Suprapubic skin (tissue), 4 donors: ENCODE results near the gene KRTAP26-1. TPM values are rescaled to one million over a fixed set of nuclear protein-coding genes. Genes with fewer than 3 reads are reported as not detected.

ENCODE experiments used
- DNase-seq, 2 donors: peaks; one replicate each; pipeline ENCODE4 v3.0.0-alpha.2; 2019; ENCODE audit warnings: low spot score in 2 of 2
- H3K27ac ChIP-seq: fragments of 200-600 bp; sonication (generic); one replicate; pipeline ENCODE4 v1.5.1; 2019
- H3K27me3 ChIP-seq: fragments of 200-600 bp; sonication (generic); one replicate; pipeline ENCODE4 v1.5.1; 2019
- H3K36me3 ChIP-seq: fragments of 200-600 bp; sonication (generic); one replicate; pipeline ENCODE4 v1.5.1; 2019
- H3K4me1 ChIP-seq: fragments of 200-600 bp; sonication (generic); one replicate; pipeline ENCODE4 v1.5.1; 2019
- H3K4me3 ChIP-seq: fragments of 200-600 bp; sonication (generic); one replicate; pipeline ENCODE4 v1.5.1; 2019; ENCODE audit warnings: mild to moderate bottlenecking
- H3K9me3 ChIP-seq: fragments of 200-600 bp; sonication (generic); one replicate; pipeline ENCODE4 v1.5.1; 2019
- CTCF ChIP-seq, 2 donors: fragments of 200-600 bp in 1 of 2; fragments of 450-650 bp in 1 of 2; sonication (generic) in 1 of 2; IDR thresholded peaks; one replicate each; pipeline ENCODE4 v1.5.1; 2016 to 2019; ENCODE audit warnings: antibody characterized with exemption in 2 of 2, mild to moderate bottlenecking in 1 of 2, moderate library complexity in 1 of 2
- EP300 ChIP-seq: sonication (generic); formaldehyde crosslinking; IDR thresholded peaks from one replicate; pipeline ENCODE4 v1.6.1; 2017; ENCODE audit warnings: antibody characterized with exemption
- POLR2A ChIP-seq, 2 donors: fragments of 450-650 bp; IDR thresholded peaks; one replicate each; pipeline ENCODE4 v1.6.1; 2017; ENCODE audit warnings: antibody characterized with exemption in 2 of 2, mild to moderate bottlenecking in 2 of 2, moderate library complexity in 2 of 2
- POLR2AphosphoS5 ChIP-seq, 3 donors: sonication (generic); formaldehyde crosslinking; IDR thresholded peaks; one replicate each; pipeline ENCODE4 v1.6.1; 2017; ENCODE audit warnings: antibody characterized with exemption in 3 of 3
- WGBS: methylation state at CpG from one replicate; pipeline ENCODE4 v1.1.5; 2018; 5-methylcytosine and 5-hydroxymethylcytosine counted together
- total RNA-seq, 4 donors: library from RNA; depleted of rRNA; stranded (reverse); fragments of >200 nt; gene quantifications; one replicate each; pipeline ENCODE4 v1.1.0, GENCODE V29; 2016

Gene KRTAP26-1
- total RNA-seq, 4 donors from 2014 or later: 3.4 to 15.0 (median 3.9) TPM; not detected in 1

GRCh38 chr21:30348506-30348905, 28.4 kb upstream of the KRTAP26-1 start, which contains the start of gene KRTAP23-1:
KRTAP23-1 (minus strand) TSS chr21:30348606; CDS start chr21:30348606, 0 bp downstream.
- WGBS: 97% methylated on average over 4 of the region's 4 CpGs
- TF ChIP-seq CTCF (IDR thresholded peaks at IDR 0.05) (no peak), POLR2AphosphoS5 (IDR thresholded peaks at IDR 0.05) (no peak), POLR2A (IDR thresholded peaks at IDR 0.05) (no peak), EP300 (no peak)

GRCh38 chr21:30345014-30345413, 24.9 kb upstream of the KRTAP26-1 start:
- TF ChIP-seq POLR2A (IDR thresholded peaks at IDR 0.05) (no peak), CTCF (IDR thresholded peaks at IDR 0.05) (no peak), POLR2AphosphoS5 (IDR thresholded peaks at IDR 0.05) (no peak), EP300 (no peak)
- Histone ChIP-seq H3K27me3 (no peaks in the 10 kb centered on the region), H3K27ac (no peak overlapping the region), H3K36me3 (no peaks in the 10 kb centered on the region), H3K4me3 (no peak overlapping the region), H3K9me3 (no peaks in the 10 kb centered on the region), H3K4me1 (no peaks in the 10 kb centered on the region)
- DNase-seq: no peak
- WGBS: 82% methylated on average over 2 of the region's 2 CpGs

More at GRCh38 chr21:30348506-30348905, 28.4 kb upstream of the KRTAP26-1 start, which contains the start of gene KRTAP23-1:
- Histone ChIP-seq H3K36me3 (no peaks in the 10 kb centered on the region), H3K9me3 (no peaks in the 10 kb centered on the region), H3K4me3 (no peak within 1 kb of the TSS), H3K27ac (no peak within 1 kb of the TSS), H3K27me3 (no peaks in the 10 kb centered on the region), H3K4me1 (no peaks in the 10 kb centered on the region)
- DNase-seq: no peak

DNA sequence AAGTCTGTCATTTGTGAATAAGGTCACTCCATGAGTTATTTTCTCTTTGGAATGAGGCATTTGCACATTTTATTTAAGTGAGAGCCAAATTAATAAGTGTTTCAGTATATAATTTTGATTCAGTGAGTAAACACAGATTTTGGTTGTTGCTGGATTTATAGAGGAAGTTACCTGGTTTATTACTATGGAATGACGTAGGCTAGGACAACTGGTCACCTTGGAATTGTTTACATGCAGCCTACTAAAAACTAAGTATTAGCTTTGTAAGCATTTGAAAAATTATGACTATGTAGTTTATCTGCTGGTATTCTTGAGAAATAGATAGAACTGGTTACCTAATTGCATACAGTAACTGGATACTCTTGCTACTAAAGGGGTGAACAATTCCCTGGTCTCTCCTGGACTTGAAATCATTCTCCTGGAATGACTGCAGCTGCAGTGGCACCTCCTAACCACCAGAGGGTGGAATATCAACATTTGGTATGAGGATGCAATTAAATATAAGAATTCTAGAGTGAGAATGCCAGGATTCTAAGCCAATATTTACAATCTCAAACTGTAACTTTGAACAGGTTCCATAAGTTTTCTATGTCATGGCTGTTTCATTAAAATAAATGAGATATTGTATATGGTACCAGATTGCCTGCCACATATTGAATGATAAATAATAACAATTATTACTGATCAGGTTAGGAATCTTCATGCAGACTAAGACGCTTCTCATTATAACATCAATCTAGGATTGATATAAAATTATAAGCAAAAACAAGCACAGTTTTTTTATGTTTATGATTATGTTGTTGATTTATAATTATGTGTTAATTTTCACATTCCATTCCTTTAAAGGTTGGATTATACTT, 20.8 kb upstream of the KRTAP26-1 start:
- Histone ChIP-seq H3K27me3 (no peaks in the 10 kb centered on the region), H3K36me3 (no peaks in the 10 kb centered on the region), H3K4me1 (no peaks in the 10 kb centered on the region), H3K27ac (no peak overlapping the region), H3K4me3 (no peak overlapping the region), H3K9me3 (no peaks in the 10 kb centered on the region)
- WGBS: 89% methylated on average over 2 of the region's 2 CpGs
- TF ChIP-seq POLR2AphosphoS5 (IDR thresholded peaks at IDR 0.05): no peak
- TF ChIP-seq EP300: no peak
- TF ChIP-seq CTCF (IDR thresholded peaks at IDR 0.05): peak; percentile 42 to 88
- no peak for DNase-seq

GRCh38 chr21:30338717-30339116, 18.6 kb upstream of the KRTAP26-1 start:
- WGBS: 89% methylated on average over 4 of the region's 4 CpGs
- DNase-seq: no peak
- Histone ChIP-seq H3K36me3 (no peaks in the 10 kb centered on the region), H3K9me3 (no peaks in the 10 kb centered on the region), H3K27ac (no peak overlapping the region), H3K4me3 (no peak overlapping the region), H3K27me3 (no peaks in the 10 kb centered on the region), H3K4me1 (no peaks in the 10 kb centered on the region)
- no peak for TF ChIP-seq EP300
- TF ChIP-seq CTCF (IDR thresholded peaks at IDR 0.05): no peak
- no peak for TF ChIP-seq POLR2A (IDR thresholded peaks at IDR 0.05)
- TF ChIP-seq POLR2AphosphoS5 (IDR thresholded peaks at IDR 0.05): no peak

GRCh38 chr21:30337772-30338171, 17.7 kb upstream of the KRTAP26-1 start:
- Histone ChIP-seq H3K36me3 (no peaks in the 10 kb centered on the region), H3K27me3 (no peaks in the 10 kb centered on the region), H3K27ac (no peak overlapping the region), H3K4me3 (no peak overlapping the region), H3K9me3 (no peaks in the 10 kb centered on the region), H3K4me1 (no peaks in the 10 kb centered on the region)
- TF ChIP-seq POLR2AphosphoS5 (IDR thresholded peaks at IDR 0.05) (no peak), CTCF (IDR thresholded peaks at IDR 0.05) (no peak), POLR2A (IDR thresholded peaks at IDR 0.05) (no peak), EP300 (no peak)
- DNase-seq: no peak
